C4-2B (cell line): ENCODE results near the gene SAMMSON.

Experiments
- H3K27ac ChIP-seq: fragments of 450-650 bp; 2 replicates; pipeline ENCODE4 v1.5.1; 2017
- CTCF ChIP-seq: fragments of 450-650 bp; conservative IDR thresholded peaks from 2 replicates; pipeline ENCODE4 v1.5.1; 2017; ENCODE audit warnings: mild to moderate bottlenecking
- ZFX ChIP-seq: fragments of 450-650 bp; IDR thresholded peaks from 2 replicates; pipeline ENCODE4 v1.6.1; 2017

The SAMMSON gene

GRCh38 chr3:70053293-70053692, 53.8 kb downstream of the SAMMSON start:
- TF ChIP-seq CTCF (no peak), ZFX (no peak)
- H3K27ac ChIP-seq, result no peak overlapping the region

- TF ChIP-seq ZFX (no peak), CTCF (no peak)
- no peak overlapping the region for H3K27ac ChIP-seq
Measured at GRCh38 chr3:70056081-70056480, 56.5 kb downstream of the SAMMSON start.

GRCh38 chr3:70057426-70057825, 57.9 kb downstream of the SAMMSON start:
- TF ChIP-seq CTCF (no peak), ZFX (no peak)
- H3K27ac ChIP-seq, result no peak overlapping the region

GRCh38 chr3:70061096-70061495, 61.6 kb downstream of the SAMMSON start:
- no peak overlapping the region for H3K27ac ChIP-seq
- TF ChIP-seq CTCF, result no peak
- TF ChIP-seq ZFX, result no peak

- TF ChIP-seq CTCF, result peak; percentile 73
- TF ChIP-seq ZFX, result no peak
- H3K27ac ChIP-seq, result no peak overlapping the region
Measured at GRCh38 chr3:70064194-70064779, 64.8 kb downstream of the SAMMSON start.

GRCh38 chr3:70065696-70066253, 66.2 kb downstream of the SAMMSON start:
- no peak overlapping the region for H3K27ac ChIP-seq
- TF ChIP-seq ZFX, result no peak
- peak; percentile 31 for TF ChIP-seq CTCF

GRCh38 chr3:70067860-70068521, 68.5 kb downstream of the SAMMSON start:
- H3K27ac ChIP-seq, result no peak overlapping the region
- TF ChIP-seq CTCF, result no peak
